NK-92 (cell line): ENCODE measurements around the gene HOXD10.

Experiments
- DNase-seq: peaks from one replicate; lab custom pipeline; 2025; ENCODE audit not compliant: unreplicated experiment; lab: John Stamatoyannopoulos, UW

Gene HOXD10

GRCh38 chr2:176133389-176133788 lies 16.8 kb downstream of the HOXD10 start:
- no peak for DNase-seq

GRCh38 chr2:176134035-176134434 lies 17.5 kb downstream of the HOXD10 start:
- DNase-seq = no peak

DNA sequence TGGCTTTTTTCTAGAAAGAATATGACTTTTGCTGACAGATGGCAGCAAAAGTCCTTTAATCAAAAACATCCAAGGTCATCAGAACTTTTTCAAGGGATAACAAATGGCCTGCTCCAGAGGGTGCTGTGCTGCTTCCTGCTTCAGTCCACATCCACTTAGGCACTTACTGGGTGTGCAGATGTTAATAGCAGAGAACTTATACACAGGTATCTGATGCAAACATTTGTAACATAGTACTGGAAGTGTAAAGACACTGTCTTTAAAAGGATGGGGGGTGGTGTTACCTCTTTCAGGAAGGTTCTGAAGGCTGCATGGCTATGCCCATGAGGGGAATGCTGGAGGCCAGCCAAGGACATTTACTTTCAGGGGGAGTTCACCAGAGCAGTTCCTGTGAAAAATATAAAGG lies 18.5 kb downstream of the HOXD10 start:
- DNase-seq = no peak

DNA sequence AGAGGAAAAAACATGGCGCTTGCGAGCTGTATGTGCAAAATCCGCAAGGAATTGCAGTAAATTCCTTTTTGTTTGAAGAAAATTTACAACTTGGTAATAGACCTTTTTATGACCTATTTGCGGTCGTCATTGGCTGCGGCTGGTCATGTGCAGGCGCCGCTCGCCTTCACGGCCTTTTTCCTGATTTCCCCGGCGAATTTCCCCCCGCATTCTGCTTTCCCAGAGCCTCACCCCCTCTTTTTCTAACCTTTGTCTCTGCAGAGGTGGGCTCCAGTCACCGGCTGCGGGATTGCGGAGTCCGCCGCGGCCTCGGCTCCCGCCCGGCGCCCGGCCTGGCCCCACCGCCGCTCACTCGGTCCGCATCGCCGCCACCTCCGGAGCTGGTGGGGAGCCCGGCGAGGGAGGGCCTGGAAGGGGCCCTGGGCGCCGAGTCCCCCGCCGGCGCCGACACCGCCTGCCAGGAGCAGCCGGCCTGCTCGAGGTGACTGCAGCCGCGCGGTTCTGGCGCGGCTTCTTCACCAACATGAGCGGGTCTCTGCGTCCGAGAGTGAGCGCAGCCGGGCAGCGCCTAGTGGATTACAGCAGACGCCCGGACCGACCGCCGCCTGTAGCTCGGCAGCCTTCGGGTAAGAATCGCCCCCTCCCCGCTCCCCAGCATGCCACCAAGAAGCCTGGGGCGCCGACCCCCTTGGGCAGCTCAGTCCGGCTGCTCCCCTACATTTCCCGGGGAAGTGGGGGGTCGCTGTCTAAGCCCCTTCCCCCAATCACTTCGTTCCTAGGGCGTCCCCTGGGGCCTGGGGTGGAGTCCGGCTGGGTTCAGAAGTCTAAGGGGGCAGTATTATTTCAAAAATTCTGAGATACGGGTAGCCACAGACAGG lies 20.0 kb downstream of the HOXD10 start:
- no peak for DNase-seq

DNA sequence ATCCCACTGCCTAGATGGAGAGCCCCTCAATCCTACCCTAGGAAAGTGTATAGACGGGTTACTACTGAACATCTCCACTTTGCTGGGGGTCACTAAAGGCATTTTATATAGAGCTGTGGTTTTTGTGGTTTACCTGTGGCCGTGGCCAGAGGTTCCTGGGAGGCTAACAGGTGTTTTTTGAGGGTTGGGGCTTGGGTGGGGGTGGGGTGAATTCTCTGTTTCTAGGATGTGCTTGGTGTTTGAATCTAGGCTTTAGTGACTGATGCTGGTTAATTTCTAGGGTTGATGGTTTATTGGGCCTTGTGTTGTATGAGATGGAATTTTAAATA lies 20.6 kb downstream of the HOXD10 start:
- no peak for DNase-seq

DNA sequence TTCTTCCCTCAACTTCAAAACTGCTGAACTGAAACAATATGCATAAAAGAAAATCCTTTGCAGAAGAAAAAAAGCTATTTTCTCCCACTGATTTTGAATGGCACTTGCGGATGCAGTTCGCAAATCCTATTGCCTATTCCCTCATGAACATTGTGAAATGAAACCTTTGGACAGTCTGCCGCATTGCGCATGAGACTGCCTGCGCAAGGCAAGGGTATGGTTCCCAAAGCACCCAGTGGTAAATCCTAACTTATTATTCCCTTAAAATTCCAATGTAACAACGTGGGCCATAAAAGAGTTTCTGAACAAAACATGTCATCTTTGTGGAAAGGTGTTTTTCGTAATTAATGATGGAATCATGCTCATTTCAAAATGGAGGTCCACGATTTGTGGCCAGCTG lies 21.3 kb downstream of the HOXD10 start:
- DNase-seq = no peak

GRCh38 chr2:176138526-176138922 lies 21.9 kb downstream of the HOXD10 start:
- DNase-seq = no peak

- DNase-seq = no peak
These were observed 22.5 kb downstream of the HOXD10 start for GRCh38 chr2:176138923-176139660.

- no peak for DNase-seq
These were observed 23.3 kb downstream of the HOXD10 start for GRCh38 chr2:176139661-176140512.

DNA sequence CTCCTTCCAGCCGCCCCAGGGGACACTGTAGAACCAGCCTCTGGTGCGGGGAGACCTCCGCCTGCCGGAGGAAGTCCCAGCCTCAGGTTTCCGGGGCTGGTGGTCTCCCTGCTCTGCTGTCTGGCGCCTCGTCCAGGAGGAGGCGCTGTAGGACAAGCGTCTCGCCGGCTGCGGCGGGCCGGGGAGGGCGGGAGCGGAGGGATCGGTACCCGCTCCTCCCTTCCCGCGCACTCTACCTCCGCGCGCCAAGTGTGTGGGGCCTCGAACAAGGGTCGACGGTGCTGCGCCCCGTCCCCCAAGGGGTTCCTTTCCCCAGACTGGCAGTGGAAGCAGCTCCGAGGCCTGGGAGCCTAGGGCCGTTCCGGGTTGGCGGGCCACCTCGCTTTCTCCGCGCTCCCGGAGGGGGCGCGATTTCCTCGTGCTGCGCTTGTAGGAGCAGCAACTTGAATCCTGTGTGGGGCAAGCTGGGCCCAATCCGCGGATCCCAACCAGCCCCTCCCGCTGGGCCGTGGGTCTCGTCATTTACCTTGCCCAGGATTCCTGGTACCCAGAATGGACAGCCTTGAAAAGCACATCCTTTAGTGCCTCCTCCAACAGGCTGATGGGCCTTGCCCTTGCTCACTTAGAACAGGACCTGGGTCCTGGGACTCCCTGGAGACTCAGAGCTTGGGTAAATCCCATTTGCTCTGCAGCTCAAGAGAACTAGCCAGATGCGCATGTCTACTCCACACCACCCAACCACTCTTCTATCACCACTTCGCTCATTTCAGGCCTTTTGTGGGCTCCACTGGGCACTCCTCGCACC lies 24.1 kb downstream of the HOXD10 start:
- no peak for DNase-seq

GRCh38 chr2:176142281-176142680 lies 25.7 kb downstream of the HOXD10 start:
- no peak for DNase-seq

DNA sequence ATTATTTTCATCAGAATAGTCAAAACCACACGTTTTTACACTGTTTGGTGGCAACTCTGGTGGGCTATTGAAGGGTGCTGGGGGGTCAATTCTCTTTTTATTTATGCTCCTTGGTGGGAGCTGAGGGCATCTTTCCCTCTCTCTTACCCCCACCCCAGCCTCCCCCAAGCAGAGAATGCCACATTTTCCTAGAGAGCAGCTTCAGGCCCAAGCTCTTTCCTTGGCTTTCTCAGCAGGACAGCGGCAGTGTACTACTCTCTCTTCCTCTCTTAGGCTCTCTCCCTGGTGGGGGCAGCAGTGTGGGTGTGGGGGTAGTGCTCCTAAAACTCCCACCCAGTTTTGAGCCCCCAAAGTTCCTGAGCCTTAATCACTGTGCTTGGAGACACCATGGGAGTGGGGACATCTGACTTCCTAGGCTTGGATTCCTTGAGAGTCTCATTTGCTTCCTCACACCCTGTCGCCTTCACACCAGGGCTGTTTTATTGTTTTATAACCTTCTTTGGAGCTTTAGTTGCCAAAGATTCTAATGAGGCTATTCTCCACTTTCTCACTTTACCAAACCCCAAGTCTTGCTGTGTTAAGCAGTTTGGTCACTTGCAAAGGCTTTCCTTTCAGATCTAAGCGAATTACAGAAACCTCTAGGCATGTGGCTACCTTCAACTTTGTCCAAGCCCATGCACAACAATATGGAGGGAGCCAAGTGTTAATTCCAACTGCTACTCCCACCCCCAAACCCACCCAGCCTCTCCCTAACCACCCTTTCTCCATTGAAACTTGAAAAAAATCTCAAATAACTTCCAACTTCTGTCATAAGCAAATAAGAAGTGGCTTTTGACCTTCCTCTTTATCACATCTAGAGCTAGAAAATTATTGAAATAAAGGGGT lies 28.7 kb downstream of the HOXD10 start:
- no peak for DNase-seq

GRCh38 chr2:176146101-176146500 lies 29.5 kb downstream of the HOXD10 start:
- DNase-seq = no peak

DNA sequence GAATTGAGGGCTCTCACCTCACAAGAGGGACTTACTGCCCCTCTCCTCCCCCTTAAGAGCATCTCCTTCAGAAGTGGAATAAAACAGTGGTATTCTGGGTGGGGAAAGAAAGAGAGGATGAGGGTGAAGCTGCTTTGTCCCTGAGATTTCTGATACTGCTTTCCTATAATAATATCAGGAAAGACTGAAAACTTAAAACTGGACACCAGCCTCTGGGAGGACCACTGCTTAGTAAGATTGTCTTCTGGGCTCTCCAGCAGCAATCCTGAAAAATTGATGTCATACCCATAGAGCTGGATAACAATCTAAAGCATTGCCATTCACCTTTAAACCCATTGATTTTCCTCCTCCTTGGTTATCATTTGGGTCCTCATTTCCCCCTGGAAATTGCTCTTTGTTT lies 30.1 kb downstream of the HOXD10 start:
- DNase-seq = no peak

GRCh38 chr2:176147210-176147799 lies 30.7 kb downstream of the HOXD10 start:
- DNase-seq = no peak

- DNase-seq = no peak
These were observed 31.4 kb downstream of the HOXD10 start for GRCh38 chr2:176147800-176148496.

- DNase-seq = no peak
These were observed 32.3 kb downstream of the HOXD10 start for GRCh38 chr2:176148751-176149421.

DNA sequence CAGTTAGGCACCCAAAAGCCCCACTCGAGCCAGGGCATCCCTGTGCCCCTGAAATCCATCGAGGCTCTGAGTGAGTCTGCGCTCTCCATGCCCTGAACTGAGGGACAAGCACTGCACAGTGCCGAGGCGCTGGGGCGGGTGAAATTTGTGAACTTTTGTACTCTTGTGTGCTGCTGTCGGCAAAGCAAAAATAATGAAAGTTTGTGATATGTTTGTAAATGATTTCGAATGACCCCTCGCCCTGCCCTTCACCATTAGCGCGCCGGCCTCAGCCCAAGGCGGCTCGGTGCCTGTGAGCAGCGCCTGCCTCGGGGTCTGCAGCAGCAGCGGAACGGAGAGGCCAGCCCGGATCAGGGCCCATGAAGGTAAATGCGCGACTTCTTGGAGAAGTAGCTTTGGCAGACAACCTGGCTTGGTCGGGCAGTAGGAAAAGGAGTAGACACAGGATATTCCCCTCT lies 32.9 kb downstream of the HOXD10 start:
- no peak for DNase-seq
